ENCODE results near the gene ACYP2.
A peak's percentile ranks its signal among the peaks of the same experiment; 100 is the strongest.
"Not testable (repeated sequence)": the region's sequence is repeated elsewhere in the genome, so short reads cannot be mapped to it uniquely, and the experiment has no call there.

Gene ACYP2

GRCh38 chr2:54313147-54313546 is 197.7 kb downstream of the ACYP2 start:
- no peak for DNase-seq

GRCh38 chr2:54317973-54318372 is 202.6 kb downstream of the ACYP2 start:
- no peak for DNase-seq

GRCh38 chr2:54318821-54319220 is 203.4 kb downstream of the ACYP2 start:
- DNase-seq = no peak

- no peak for DNase-seq
Observed at GRCh38 chr2:54321047-54321446, 205.6 kb downstream of the ACYP2 start.

GRCh38 chr2:54324517-54324916 is 209.1 kb downstream of the ACYP2 start:
- DNase-seq = not testable (repeated sequence)

- DNase-seq = no peak
Observed at GRCh38 chr2:54325148-54325547, 209.7 kb downstream of the ACYP2 start.

GRCh38 chr2:54329482-54330161 is 214.2 kb downstream of the ACYP2 start:
- DNase-seq = no peak

GRCh38 chr2:54330162-54330925 is 214.9 kb downstream of the ACYP2 start:
- DNase-seq = peak; percentile 61 to 97 (median 93)

- peak in 5 of 56 donors; percentile 1 to 62 (median 18) for DNase-seq
Observed at GRCh38 chr2:54330926-54331835, 215.8 kb downstream of the ACYP2 start.

GRCh38 chr2:54332386-54332785 is 217.0 kb downstream of the ACYP2 start:
- no peak for DNase-seq

- DNase-seq = peak in 1 of 56 donors; percentile 4
Observed at GRCh38 chr2:54336136-54336976, 220.9 kb downstream of the ACYP2 start.

- DNase-seq = no peak
Observed at GRCh38 chr2:54336977-54337255, 221.5 kb downstream of the ACYP2 start.

GRCh38 chr2:54341656-54342055 is 226.2 kb downstream of the ACYP2 start:
- DNase-seq = peak in 2 of 56 donors; percentile 1 to 12

GRCh38 chr2:54342603-54343002 is 227.2 kb downstream of the ACYP2 start:
- no peak for DNase-seq

GRCh38 chr2:54347622-54348021 is 232.2 kb downstream of the ACYP2 start:
- DNase-seq = no peak

- no peak for DNase-seq
Observed at GRCh38 chr2:54348646-54349045, 233.2 kb downstream of the ACYP2 start.

GRCh38 chr2:54350426-54350825 is 235.0 kb downstream of the ACYP2 start:
- DNase-seq = no peak

GRCh38 chr2:54353216-54353615 is 237.8 kb downstream of the ACYP2 start:
- DNase-seq = no peak
